HG03196 (cell line): ENCODE measurements around the gene PUSL1.
"Not testable (repeated sequence)": the region's sequence is repeated elsewhere in the genome, so short reads cannot be mapped to it uniquely, and the experiment has no call there.

Source experiments
- ATAC-seq: cut with Tn5 transposase; IDR thresholded peaks from one replicate; pipeline ENCODE4 v1.9.1; 2021; ENCODE audit not compliant: unreplicated experiment

The PUSL1 gene

DNA sequence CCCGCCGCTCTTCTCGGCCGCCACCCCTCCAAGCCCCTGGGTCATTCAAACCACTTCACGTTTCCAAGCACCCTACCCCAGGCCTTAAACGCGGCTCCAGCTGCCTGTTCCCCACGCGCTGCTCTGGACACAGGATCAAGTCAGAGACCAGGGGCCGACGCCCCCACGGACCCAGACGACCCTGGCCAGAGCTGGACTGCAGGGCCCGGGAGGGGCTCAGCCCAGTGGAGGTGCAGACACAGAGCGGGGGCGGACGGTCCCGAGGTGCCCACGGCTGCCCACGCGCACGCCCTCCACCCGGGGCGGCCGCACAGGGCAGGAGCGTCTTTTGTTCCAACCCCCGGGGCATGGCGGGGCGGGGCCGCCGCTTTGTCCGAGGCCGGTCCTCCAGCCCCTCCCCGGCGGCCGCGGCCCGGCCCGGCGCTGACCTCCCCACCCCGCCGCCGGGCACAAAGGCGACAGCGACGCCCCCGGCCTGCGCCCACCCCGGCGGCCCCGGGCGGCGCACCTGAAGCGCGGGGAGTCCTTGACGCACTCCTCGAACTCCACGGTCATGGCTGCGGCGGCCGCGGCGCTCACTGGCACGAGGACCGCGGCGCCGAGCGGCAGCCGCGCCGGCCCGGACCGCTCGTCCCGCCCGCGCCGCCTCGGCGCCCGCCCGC lies 1.0 kb upstream of the PUSL1 start:
- ATAC-seq: peak; percentile 5

DNA sequence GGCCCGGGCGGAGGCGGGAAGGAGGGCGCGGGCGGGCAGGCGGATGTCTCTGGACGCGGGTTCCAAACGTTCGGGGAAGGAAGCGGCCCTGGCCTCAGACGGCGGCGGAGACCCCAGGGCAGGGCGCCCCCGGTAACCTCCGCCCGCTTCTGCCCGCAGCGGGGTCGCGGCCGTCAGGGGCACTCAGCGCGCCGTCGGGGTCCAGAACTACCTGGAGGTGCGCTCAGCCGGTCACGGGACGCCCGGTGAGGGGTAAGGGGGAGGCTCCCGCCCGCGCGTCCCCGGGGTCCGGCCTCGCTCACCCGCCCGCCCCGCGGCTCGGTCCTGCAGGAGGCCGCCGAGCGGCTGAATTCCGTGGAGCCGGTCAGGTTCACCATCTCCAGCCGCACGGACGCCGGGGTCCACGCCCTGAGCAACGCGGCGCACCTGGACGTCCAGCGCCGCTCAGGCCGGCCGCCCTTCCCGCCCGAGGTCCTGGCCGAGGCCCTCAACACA lies 406 bp downstream of the PUSL1 start:
- ATAC-seq: no peak

DNA sequence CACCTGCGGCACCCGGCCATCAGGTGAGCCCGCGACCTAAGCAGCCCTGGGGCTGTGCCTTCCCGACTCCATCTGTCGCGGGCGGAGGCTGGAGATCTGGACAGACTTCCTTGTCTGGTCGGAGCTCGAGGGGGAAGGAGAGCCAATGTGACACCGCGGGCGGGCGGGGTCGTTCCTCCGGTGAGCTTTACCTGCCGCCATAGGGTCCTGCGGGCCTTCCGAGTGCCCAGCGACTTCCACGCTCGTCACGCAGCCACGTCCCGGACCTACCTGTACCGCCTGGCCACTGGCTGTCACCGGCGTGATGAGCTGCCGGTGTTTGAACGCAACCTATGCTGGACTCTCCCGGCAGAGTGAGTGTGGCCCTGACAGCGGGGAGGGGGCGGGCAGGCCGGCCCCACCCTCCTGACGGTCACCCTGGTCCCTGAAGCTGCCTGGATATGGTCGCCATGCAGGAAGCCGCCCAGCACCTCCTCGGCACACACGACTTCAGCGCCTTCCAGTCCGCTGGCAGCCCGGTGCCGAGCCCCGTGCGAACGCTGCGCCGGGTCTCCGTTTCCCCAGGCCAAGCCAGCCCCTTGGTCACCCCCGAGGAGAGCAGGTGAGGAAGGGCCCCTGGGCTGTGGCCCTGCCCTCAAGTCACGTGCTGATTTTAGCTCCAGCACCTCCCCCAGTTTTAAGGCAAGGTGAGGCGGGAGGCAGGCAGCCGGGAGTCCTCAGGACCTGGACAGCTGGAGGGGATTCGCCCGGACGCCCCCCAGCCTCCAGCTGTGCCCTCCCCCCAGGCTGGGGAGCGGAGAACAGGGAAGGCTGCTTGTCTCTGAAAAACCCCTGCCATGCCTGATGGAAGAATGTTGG lies 1.1 kb downstream of the PUSL1 start:
- no peak for ATAC-seq

DNA sequence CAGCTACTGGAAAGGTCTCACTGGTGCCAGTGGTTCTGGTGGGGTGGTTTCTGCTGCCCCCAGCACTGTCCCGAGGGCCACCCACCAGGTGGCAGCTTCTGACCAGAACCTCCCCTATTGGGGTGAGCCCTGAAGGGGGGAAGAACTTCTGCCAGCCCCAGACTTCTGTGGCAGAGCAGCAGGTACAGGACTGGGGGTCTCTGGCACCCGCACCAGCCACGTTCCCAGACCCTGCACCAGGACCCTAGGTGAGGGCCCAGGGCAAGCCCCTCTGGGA lies 1.6 kb downstream of the PUSL1 start:
- no peak for ATAC-seq

DNA sequence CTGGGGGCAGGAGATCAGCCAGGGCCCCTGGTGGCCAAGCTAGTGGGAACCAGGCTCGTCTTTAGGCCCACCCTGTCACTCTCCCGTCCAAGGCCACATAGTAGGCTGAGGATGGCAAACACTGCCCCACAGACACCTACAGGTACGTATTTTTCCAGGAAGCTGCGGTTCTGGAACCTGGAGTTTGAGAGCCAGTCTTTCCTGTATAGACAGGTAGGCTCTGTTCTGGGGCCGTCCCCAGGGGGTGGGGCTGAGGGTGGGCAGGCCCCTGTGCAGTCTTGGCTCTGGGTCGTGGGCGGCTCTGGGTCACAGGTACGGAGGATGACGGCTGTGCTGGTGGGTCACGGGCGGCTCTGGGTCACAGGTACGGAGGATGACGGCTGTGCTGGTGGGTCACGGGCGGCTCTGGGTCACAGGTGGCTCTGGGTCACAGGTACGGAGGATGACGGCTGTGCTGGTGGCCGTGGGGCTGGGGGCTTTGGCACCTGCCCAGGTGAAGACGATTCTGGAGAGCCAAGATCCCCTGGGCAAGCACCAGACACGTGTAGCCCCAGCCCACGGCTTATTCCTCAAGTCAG lies 2.2 kb downstream of the PUSL1 start:
- ATAC-seq: no peak

DNA sequence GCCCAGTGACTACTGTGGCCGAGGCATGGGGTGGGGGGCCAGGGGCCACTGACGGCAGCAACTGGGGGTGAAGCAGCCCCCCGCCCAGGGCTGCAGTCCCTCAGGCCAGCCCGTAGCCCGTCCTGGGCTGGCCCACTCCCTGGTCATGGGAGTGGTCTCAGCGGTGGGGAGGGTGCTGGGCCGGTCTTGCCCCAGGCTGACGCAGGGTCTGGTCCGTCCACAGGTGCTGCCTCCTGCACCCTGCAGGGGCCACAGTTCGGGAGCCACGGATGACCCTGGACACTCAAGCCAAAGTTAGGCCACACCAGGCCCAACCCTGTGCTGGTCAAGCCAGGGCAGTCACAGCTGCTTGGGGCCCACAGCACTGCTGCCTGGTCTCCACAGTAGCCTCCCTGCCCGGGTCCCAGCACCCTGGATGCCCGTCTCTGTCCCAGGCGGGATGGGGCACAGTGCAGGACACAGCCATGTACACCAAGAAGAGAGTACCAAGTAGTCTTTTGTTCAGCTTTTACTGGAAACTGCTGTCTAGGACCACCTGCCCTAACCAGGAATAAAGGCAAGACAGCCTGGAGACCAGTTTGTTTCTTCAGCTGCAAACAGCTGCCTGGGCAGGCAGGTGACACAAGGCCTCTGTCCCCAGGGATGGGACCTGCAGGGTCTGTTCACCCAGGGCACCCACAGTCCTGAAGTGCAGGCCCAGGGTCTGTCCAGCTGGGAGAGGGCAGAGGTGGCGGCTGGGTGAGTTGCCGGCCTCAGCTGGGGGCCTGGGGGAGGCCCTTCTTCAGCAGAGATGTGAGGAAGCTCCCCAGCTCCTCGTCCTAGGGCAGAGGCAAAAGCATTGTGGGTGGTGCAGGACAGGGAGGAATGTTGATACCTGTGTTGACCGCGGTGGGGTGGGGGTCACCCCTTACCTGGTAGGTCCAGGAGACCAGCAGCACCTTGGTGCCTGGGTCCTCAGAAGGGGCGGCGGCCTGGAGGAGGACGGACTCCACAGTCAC lies 3.0 kb downstream of the PUSL1 start:
- ATAC-seq: no peak

DNA sequence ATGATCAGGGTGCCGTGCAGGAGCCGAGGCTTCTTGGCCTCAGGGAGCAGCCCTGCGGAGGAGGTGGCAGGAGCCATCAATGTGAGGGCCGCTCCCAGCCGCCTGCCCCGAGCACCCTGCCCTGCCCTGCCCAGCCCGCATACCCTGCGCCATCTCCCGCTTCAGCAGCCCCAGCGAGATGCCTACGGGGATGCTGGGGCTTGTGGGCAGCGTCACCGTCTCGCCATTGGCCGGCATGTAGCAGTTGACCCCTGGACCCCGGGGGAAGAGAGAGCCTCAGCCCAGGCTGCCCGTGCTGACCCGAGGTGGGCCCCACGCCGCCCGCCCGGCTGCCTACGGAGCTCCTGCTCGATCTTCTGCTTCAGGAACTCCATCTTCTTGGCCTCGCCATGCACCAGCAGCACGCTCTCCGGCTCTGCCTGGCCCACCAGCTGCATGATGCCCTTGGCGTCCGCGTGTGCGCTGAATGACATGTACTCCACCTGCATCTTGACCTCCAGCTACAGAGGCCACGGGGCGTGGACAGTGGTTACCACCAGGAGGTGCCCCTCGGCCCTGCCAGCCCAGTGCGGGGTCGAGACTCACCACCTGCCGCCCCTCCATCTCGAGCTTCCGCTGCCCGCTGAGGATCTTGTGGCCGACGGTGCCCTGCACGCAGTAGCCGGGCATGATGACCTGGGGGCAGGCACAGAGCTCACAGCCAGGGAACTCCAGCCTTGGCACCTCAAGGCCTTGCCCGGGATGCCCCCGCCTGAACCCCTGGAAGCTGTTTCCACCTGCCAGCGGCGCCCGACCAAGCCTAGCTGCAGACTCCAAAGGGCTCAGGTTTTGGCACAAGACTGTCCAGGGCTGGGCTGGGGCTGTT lies 4.3 kb downstream of the PUSL1 start:
- ATAC-seq: no peak

DNA sequence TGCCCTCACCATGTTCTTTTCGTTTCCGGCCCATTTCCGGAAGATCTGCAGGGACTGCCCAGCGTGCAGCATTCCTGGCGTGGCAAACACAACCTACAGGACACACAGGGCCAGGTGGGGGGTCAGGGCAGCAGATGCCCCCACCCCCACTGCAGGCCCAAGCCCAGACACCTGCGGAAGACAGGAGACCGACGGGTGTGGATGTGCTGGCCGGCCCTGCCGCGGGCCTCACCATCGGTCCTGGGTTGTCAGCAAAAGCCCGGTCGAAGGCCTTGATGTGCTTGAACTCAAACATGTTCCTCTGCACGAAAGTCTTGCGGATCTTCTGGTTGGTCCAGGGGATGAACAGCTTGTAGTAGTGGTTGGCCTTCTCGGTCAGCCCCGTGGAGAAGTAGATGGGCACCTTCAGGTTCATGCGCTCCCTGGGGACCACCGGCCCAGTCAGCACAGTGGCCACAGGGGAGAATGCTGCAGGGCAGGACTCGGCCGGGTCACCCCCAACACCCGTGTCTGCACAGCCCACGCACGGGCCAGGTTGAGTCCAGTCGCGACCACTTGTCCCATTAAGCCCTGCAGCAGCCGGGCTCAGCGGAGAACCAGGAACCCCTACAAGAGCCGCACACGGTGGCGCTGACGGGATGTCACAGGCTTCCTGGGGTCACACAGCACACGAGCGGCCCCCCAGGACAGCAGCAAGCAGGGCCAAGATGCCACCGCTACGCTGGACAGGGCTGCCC lies 5.3 kb downstream of the PUSL1 start:
- ATAC-seq: no peak

DNA sequence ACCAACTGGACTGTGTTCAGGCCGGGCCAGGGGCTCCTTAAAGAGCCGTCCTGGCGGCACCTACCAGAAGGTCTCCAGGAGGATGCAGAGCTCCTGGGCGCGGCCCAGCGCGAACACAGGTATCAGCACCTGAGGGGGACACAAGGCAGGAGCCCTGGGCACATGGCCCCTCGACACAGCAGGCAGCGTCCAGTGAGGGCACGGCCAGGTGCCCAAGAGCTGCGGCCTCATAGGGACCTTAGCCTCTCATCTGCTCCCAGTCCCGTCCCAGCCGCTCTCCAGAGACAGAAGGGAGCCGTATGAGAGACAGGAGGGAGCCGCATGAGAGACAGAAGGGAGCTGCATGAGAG lies 5.8 kb downstream of the PUSL1 start:
- ATAC-seq: no peak

DNA sequence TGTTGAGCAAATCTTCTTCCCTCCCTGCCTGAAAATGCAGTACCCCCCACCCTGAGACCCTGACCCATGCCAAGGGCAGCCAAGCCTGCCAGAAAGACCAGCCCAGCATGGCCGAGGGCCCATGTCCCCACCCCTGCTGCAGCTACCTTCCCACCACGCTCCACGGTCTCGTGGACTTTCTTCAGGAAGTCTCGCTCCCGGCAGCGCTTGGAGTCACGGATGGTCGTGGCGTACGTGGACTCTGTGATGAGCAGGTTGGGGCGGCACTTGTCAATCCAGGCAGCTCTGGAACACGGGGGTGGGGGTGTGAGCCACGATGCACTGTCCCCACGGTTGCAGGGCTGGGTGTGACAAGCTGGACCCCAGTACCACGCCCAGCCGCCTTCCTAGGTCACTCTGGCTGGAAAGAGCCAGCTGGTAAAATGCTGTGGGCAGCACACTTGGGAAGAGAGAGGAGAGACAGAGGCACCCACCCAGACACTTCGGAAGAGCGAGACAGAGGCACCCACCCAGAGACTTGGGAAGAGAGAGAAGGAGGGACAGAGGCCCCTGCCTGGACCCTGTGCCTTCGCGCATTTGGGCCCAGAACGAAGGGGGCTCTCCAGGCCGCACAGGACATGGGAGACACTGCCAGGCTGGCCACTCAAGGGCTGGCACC lies 6.4 kb downstream of the PUSL1 start:
- no peak for ATAC-seq

DNA sequence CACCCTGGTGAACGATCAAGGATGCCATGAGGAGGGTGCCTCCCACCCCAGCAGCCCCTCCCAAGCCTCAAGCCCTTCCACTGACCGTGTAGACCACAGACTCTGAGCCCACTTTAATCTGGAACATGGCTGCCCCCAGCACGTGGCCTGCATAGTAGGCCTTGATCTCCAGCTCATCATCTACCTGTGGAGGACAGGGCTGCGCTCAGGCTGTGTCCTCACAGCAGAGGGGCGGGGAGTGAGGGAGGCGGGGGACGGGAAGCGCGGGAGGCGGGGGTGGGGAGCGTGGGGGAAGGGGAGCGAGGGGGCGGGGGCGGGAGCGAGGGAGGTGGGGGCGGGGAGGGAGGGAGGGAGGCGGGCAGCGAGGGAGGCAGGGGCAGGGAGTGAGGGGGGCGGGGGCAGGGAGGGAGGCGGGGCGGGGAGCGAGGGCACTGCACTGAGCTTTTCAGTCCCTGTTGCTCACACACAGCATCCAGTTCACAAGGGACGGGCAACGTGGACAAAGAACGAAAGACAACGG lies 7.1 kb downstream of the PUSL1 start:
- ATAC-seq: no peak

DNA sequence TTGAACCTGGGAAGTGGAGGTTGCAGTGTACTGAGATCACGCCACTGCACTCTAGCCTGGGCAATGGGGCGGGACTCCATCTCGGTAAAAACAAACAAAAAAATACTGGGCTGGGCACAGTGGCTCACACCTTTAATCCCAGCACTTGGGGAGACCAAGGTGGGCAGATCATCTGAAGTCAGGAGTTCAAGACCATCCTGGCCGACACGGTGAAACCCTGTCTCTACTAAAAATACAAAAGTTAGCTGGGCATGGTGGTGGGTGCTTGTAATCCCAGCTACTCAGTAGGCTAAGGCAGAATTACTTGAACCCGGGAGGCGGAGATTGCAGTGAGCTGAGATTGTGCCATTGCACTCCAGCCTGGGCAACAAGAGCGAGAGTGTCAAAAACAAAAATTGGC lies 7.8 kb downstream of the PUSL1 start:
- not testable (repeated sequence) for ATAC-seq

DNA sequence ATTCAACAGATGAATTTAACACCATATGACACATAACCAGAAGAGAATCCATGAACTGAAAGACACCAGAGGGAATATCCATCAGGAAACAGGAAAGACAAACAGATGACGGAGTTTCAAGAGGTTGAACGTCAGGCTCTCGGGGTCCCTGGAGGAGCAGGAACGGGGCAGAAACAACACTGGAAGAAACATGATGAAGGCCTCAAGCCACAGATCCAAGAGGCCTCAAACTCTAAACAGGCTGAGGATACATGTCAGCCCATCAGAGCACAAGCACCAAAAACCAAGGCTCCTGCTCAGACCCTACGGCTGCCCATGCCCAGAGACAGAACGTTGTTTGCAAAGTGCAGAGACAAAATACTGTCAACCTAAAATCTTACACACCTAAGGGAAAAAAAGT lies 9.0 kb downstream of the PUSL1 start:
- no peak for ATAC-seq

DNA sequence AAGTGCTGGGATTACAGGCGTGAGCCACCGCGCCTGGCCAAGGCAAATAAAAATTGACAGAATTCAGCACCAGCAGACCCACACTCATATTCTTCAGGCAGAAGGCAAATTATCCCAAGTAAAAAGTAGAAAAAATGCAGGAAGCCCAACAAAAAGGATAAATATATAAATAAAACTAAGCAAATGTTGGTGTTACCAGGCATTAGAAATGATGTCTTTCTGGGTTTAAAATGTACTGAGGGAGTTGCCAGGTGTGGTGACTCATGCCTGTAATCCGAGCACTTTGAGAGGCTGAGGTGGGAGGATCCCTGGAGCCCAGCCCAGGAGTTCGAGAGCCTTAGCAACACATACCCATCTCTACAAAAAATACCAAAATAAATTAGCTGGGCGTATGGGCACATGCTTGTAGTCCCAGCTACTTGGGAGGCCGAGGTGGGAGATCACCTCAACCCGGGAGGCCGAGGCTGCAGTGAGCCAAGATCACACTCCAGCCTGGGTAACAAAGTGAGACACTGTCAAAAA lies 9.8 kb downstream of the PUSL1 start:
- ATAC-seq: no peak

DNA sequence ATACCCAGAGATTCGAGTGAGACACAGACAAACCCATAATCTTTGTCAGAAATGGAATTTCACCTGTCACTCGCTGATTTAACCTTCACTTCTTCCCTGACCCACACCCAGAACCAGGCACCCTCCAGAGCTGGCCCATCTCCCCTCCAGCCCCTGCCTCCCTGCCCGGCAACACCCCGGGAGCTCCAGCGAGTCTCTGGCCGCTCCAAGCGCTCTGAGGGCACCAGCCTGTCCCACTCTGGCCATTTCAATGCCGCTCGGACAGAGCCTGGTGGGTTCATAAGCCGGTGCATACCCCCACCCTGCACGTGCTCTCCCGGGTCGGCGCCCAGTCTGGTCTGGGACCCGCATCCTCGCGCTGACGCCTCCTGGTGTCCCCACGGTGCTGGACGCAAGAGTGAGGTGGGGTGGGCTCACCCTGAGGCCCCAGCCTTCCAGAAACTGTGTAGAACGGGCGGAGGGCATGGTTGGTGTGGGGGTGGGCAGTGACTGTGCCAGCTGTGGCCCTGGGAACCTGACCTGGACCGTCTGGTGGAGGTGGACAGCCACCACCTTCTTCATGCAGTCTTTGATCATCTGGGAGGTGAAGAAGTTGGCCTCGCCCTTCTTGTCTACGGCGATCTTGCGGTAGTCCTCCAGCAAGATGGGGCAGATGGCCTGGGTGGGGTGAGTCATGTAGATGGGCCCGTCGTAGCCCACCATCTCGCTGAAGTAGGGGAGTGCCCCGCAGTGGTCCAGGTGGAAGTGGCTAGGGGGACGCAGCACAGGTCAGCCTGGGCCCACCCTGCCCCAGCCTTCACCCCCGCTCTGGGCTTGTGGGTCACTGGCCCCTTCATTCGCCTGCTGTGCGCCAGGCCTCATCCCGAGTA lies 10.6 kb downstream of the PUSL1 start:
- no peak for ATAC-seq

DNA sequence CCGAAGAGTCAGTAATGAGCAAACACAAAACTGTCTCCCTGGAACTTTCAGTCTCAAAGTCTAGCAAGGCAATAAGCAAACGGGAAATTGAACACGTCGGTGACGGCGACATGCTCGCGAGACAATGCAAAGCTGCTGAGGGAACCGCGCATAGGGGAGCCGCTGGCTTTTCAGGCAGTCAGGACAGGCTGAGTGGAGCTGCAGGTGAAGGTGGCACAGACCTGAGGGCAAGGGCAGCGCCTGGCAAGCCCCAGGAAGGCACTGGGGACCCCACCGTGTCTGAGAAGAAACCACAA lies 11.2 kb downstream of the PUSL1 start:
- ATAC-seq: no peak

DNA sequence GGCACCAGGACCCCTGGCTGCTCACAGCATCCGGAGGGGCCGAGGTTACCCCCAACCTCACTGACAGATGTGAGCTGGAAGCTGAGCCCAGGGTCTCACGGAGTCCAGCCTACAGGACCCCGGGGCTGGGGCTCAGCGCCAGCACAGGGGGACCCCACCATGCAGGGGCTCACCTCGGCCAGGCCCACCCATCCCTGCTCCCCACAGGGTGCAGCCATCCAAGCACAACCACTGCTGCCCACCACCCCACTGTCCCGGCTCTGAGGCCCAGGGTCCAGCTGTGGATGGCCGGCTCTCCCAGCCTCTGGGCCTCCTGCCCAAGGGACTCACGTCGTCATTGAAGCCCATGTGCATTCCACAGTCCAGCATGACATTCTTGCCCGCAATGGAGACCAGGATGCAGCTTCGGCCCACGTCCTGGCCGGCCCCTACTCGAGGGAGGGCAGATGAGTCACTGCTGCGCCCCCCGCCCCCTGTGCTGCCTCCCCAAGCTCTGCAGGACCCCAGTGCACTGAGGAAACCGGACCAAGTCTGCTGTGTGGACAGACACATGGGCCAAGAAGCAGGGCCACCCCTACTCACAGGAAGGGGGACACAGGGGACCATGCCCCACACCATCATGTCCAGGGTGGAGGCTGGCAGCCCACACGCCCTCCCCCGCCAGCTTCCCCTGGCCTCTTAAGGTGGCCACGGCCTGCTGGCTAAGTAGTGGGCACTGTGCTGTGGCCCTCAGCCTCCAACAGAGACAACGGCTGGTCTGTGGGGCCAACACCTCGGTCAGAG lies 12.5 kb downstream of the PUSL1 start:
- ATAC-seq: no peak
